ENCODE measurements around the gene MAN1B1.

The MAN1B1 gene

DNA sequence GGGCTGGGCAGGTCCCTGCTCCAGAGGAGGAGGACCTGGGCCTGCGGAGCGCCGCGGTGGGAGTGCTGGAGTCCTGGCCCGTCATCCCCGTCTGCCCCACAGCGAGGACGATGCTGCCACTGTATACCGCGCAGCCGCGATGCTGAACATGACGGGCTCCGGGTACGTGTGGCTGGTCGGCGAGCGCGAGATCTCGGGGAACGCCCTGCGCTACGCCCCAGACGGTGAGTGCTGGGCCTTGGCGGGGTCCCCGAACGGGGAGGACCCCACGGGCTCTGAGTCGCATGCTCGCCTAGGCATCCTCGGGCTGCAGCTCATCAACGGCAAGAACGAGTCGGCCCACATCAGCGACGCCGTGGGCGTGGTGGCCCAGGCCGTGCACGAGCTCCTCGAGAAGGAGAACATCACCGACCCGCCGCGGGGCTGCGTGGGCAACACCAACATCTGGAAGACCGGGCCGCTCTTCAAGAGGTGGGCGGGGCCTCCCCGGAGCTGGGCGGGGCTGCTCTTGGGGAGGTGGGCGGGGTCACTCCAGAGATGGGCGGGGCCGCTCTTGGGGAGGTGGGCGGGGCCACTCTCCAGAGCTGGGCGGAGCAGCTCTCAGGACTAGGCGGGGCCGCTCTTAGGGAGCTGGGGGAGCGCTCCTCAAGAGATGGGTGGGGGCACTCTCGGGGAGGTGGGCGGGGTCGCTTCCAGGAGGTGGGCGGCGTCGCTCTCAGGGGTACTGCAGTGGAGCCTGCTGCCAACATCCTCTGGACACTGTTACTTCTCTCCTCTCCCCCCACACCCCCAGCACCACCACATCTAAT lies 70.0 kb downstream of the MAN1B1 start:
- ChIA-PET POLR2A (ENCODE audit: low non-redundant PET) (interaction anchor here (0.6 kb wide), 1 partner anchor 100 kb away, joined by 6 read pairs; no protein-coding TSS in a partner anchor), CTCF (interaction anchor here (0.7 to 1.4 kb wide), 3 partner anchors 70 to 1060 kb away, joined by 3 to 4 read pairs (median 4); partner anchors contain the start of gene RNF224)
- peak overlapping the region; percentile 17 for H3K27ac ChIP-seq
- TF ChIP-seq, protein P1, sequence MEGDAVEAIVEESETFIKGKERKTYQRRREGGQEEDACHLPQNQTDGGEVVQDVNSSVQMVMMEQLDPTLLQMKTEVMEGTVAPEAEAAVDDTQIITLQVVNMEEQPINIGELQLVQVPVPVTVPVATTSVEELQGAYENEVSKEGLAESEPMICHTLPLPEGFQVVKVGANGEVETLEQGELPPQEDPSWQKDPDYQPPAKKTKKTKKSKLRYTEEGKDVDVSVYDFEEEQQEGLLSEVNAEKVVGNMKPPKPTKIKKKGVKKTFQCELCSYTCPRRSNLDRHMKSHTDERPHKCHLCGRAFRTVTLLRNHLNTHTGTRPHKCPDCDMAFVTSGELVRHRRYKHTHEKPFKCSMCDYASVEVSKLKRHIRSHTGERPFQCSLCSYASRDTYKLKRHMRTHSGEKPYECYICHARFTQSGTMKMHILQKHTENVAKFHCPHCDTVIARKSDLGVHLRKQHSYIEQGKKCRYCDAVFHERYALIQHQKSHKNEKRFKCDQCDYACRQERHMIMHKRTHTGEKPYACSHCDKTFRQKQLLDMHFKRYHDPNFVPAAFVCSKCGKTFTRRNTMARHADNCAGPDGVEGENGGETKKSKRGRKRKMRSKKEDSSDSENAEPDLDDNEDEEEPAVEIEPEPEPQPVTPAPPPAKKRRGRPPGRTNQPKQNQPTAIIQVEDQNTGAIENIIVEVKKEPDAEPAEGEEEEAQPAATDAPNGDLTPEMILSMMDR (conservative IDR thresholded peaks at IDR 0.05; ENCODE audit: low read depth): no peak
- DNase-seq (ENCODE audit: low spot score): peak; percentile 84

DNA sequence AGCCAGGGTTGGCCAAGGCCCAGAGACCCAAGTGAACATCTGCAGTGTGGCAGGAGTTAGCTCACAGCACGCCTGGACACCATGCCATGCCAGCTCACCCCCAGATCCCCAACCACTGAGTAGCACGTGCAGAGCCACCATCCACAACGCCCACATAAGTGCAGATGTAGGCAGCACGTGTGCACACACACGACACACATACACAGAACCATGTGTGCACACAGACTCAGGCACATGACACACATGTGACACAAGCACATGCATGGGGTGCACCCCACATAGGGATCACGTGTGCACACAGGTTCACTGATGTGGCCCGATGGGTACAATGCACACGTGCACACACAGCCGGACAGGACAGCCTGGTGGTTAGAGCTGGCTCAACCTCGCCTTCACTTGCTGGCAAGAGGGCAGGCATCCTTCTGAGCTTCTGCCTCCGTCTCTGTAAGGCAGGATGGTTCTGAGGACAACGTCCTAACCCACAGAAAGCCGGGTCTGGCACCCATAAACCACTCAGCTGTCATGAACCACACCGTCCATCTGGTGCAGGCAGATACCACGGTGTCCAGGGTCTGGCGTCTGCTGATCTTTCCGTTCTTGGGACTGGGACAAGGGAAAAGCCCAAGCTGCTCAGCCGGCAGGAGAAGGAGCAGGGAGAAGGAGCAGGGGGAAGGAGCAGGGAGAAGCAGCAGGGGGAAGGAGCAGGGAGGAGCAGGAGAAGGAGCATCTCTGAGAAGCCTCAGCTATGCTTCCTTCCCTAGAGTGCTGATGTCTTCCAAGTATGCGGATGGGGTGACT lies 71.0 kb downstream of the MAN1B1 start:
- DNase-seq (ENCODE audit: low spot score): no peak
- ChIA-PET POLR2A (ENCODE audit: low non-redundant PET) (no interaction called here), CTCF (interaction anchor here (0.6 to 1.4 kb wide), 4 partner anchors 31 to 129 kb away, joined by 3 to 5 read pairs (median 4); partner anchors contain the start of genes ANAPC2, RNF224 and SSNA1)
- H3K27ac ChIP-seq: peak overlapping the region; percentile 17
- TF ChIP-seq, protein P1 (conservative IDR thresholded peaks at IDR 0.05; ENCODE audit: low read depth): no peak

DNA sequence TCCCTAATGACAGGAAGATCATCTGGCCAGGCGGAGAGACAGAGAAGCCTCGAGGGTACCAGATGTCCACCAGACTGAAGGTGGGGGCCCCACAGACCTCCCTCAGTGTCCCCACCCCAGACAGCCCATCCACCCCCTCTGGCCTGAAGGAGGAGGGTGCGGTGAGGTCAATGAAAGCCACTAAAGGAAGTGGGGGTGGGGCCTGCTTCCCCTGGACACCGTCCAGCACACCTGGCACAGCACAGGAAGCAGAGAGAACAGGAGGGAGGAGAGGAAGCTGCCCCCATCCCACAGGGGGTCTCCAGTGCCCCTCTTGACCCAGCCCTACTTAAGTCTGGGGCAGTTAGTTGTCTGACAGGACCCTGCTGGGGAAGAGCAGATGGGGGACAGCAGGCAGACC lies 71.8 kb downstream of the MAN1B1 start:
- ChIA-PET POLR2A (ENCODE audit: low non-redundant PET) (no interaction called here), CTCF (interaction anchor here (1.3 kb wide), 1 partner anchor 78 kb away, joined by 3 read pairs; no protein-coding TSS in a partner anchor)
- no peak overlapping the region for H3K27ac ChIP-seq
- no peak for DNase-seq (ENCODE audit: low spot score)
- TF ChIP-seq, protein P1 (conservative IDR thresholded peaks at IDR 0.05; ENCODE audit: low read depth): no peak

Measured in RWPE1 (cell line).